ENCODE results near the gene GGCX.
A peak's percentile ranks its signal among the peaks of the same experiment; 100 is the strongest.

GGCX gene

GRCh38 chr2:85531589-85531988, 29.7 kb downstream of the GGCX start:
- Histone ChIP-seq H3K9me3 (ENCODE audit: control insufficient read depth, low read length) (no peaks in the 10 kb centered on the region), H3K27me3 (ENCODE audit: control insufficient read depth, insufficient read depth, low read length, poor library complexity, severe bottlenecking) (no peaks in the 10 kb centered on the region), H3K4me1 (ENCODE audit: control insufficient read depth, insufficient read depth, low read length) (no peaks in the 10 kb centered on the region), H3K27ac (ENCODE audit: insufficient read depth, low read depth, low read length, poor library complexity, severe bottlenecking) (no peak overlapping the region), H3K36me3 (ENCODE audit: control insufficient read depth, insufficient read depth, low read length) (no peaks in the 10 kb centered on the region), H3K4me3 (ENCODE audit: insufficient read depth, low read depth, low read length) (no peak overlapping the region)
- WGBS, 2 experiments = 73 to 74% methylated on average over 2 of the region's 2 CpGs

DNA sequence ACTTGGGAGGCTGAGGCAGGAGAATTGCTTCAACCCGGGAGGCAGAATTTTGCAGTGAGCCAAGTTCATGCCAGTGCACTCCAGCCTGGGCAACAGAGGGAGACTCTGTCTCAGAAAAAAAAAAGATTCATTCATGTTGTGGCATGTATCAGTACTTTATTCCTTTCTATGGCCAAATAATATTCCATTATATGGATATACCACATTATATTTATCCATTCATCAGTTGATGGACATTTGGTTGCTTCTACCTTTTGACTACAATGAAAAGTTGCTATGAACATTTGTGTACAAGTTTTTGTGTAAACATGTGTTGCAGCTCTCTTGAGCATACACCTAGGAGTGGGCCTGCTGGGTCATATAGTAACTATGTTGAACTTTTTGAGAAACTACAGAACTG, 31.5 kb downstream of the GGCX start:
- H3K4me3 ChIP-seq (ENCODE audit: insufficient read depth, low read depth, low read length) = no peak overlapping the region
- H3K9me3 ChIP-seq (ENCODE audit: control insufficient read depth, low read length) = no peaks in the 10 kb centered on the region
- no peaks in the 10 kb centered on the region for H3K36me3 ChIP-seq (ENCODE audit: control insufficient read depth, insufficient read depth, low read length)
- H3K4me1 ChIP-seq (ENCODE audit: control insufficient read depth, insufficient read depth, low read length) = peaks cover 6% of the 10 kb centered on the region
- H3K27me3 ChIP-seq (ENCODE audit: control insufficient read depth, insufficient read depth, low read length, poor library complexity, severe bottlenecking) = no peaks in the 10 kb centered on the region
- WGBS, 2 experiments = 80 to 95% methylated on average over 1 of the region's 1 CpG
- H3K27ac ChIP-seq (ENCODE audit: insufficient read depth, low read depth, low read length, poor library complexity, severe bottlenecking) = no peak overlapping the region

GRCh38 chr2:85528355-85528754, 32.9 kb downstream of the GGCX start:
- Histone ChIP-seq H3K4me1 (ENCODE audit: control insufficient read depth, insufficient read depth, low read length) (peaks cover 16% of the 10 kb centered on the region), H3K36me3 (ENCODE audit: control insufficient read depth, insufficient read depth, low read length) (no peaks in the 10 kb centered on the region), H3K27me3 (ENCODE audit: control insufficient read depth, insufficient read depth, low read length, poor library complexity, severe bottlenecking) (no peaks in the 10 kb centered on the region), H3K4me3 (ENCODE audit: insufficient read depth, low read depth, low read length) (no peak overlapping the region), H3K9me3 (ENCODE audit: control insufficient read depth, low read length) (no peaks in the 10 kb centered on the region), H3K27ac (ENCODE audit: insufficient read depth, low read depth, low read length, poor library complexity, severe bottlenecking) (no peak overlapping the region)
- 93 to 94% methylated on average over 2 of the region's 2 CpGs for WGBS, 2 experiments

- H3K36me3 ChIP-seq (ENCODE audit: control insufficient read depth, insufficient read depth, low read length) = no peaks in the 10 kb centered on the region
- H3K4me3 ChIP-seq (ENCODE audit: insufficient read depth, low read depth, low read length) = no peak overlapping the region
- H3K27ac ChIP-seq (ENCODE audit: insufficient read depth, low read depth, low read length, poor library complexity, severe bottlenecking) = no peak overlapping the region
- H3K9me3 ChIP-seq (ENCODE audit: control insufficient read depth, low read length) = no peaks in the 10 kb centered on the region
- no peaks in the 10 kb centered on the region for H3K27me3 ChIP-seq (ENCODE audit: control insufficient read depth, insufficient read depth, low read length, poor library complexity, severe bottlenecking)
- H3K4me1 ChIP-seq (ENCODE audit: control insufficient read depth, insufficient read depth, low read length) = peaks cover 16% of the 10 kb centered on the region
Observed at GRCh38 chr2:85527787-85528186, 33.5 kb downstream of the GGCX start.

DNA sequence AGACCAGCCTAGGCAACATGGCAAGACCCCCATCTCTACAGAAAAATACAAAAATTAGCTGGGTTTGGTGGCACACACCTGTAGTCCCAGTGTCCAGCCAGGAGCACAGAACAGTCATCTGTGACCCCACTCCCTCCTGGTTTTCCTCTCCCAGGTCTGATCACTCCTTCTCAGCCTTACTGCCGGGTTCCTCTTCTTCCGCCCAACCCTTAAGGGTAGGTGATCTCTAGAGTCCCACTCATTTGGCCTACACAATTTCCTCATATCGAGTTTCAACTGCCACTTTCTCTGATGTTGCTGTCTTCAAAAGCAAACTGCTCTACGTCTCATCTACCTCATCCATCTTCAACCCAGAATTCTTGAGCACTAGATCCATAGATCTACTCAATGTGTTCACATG, 35.7 kb downstream of the GGCX start:
- peaks cover 16% of the 10 kb centered on the region for H3K4me1 ChIP-seq (ENCODE audit: control insufficient read depth, insufficient read depth, low read length)
- 89 to 91% methylated on average over 4 of the region's 4 CpGs for WGBS, 2 experiments
- H3K36me3 ChIP-seq (ENCODE audit: control insufficient read depth, insufficient read depth, low read length) = no peaks in the 10 kb centered on the region
- H3K9me3 ChIP-seq (ENCODE audit: control insufficient read depth, low read length) = no peaks in the 10 kb centered on the region
- no peak overlapping the region for H3K27ac ChIP-seq (ENCODE audit: insufficient read depth, low read depth, low read length, poor library complexity, severe bottlenecking)
- no peaks in the 10 kb centered on the region for H3K27me3 ChIP-seq (ENCODE audit: control insufficient read depth, insufficient read depth, low read length, poor library complexity, severe bottlenecking)
- H3K4me3 ChIP-seq (ENCODE audit: insufficient read depth, low read depth, low read length) = no peak overlapping the region

DNA sequence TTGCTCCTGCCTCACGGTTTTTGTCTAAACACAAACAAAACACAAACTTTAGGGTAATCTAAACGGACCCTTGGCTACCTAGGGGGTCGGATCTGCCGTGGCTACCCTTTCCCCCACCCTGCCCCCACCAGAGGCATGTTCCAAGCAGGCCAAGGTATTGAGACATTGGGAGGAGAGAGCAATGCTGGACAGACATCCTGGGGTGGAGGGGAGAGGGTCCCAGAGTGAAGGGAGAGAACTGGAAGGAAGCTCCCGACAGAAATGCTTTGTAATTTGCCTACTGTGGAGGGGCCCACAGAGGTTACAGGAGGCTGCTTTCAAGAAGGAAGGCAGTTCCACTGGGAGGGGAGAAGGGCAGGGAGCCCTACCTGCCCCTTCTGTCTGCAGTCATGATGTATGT, 36.3 kb downstream of the GGCX start:
- no peaks in the 10 kb centered on the region for H3K9me3 ChIP-seq (ENCODE audit: control insufficient read depth, low read length)
- WGBS, 2 experiments = 37 to 48% methylated on average over 4 to 5 of the region's 5 CpGs
- H3K36me3 ChIP-seq (ENCODE audit: control insufficient read depth, insufficient read depth, low read length) = no peaks in the 10 kb centered on the region
- H3K27ac ChIP-seq (ENCODE audit: insufficient read depth, low read depth, low read length, poor library complexity, severe bottlenecking) = peak overlapping the region; percentile 1
- no peaks in the 10 kb centered on the region for H3K27me3 ChIP-seq (ENCODE audit: control insufficient read depth, insufficient read depth, low read length, poor library complexity, severe bottlenecking)
- no peak overlapping the region for H3K4me3 ChIP-seq (ENCODE audit: insufficient read depth, low read depth, low read length)
- H3K4me1 ChIP-seq (ENCODE audit: control insufficient read depth, insufficient read depth, low read length) = peaks cover 16% of the 10 kb centered on the region

GRCh38 chr2:85524336-85524908, 36.9 kb downstream of the GGCX start:
- Histone ChIP-seq H3K36me3 (ENCODE audit: control insufficient read depth, insufficient read depth, low read length) (no peaks in the 10 kb centered on the region), H3K27ac (ENCODE audit: insufficient read depth, low read depth, low read length, poor library complexity, severe bottlenecking) (peak overlapping the region; percentile 1), H3K4me1 (ENCODE audit: control insufficient read depth, insufficient read depth, low read length) (peaks cover 16% of the 10 kb centered on the region), H3K4me3 (ENCODE audit: insufficient read depth, low read depth, low read length) (no peak overlapping the region), H3K27me3 (ENCODE audit: control insufficient read depth, insufficient read depth, low read length, poor library complexity, severe bottlenecking) (no peaks in the 10 kb centered on the region), H3K9me3 (ENCODE audit: control insufficient read depth, low read length) (no peaks in the 10 kb centered on the region)
- WGBS, 2 experiments = 51 to 56% methylated on average over 8 of the region's 8 CpGs

DNA sequence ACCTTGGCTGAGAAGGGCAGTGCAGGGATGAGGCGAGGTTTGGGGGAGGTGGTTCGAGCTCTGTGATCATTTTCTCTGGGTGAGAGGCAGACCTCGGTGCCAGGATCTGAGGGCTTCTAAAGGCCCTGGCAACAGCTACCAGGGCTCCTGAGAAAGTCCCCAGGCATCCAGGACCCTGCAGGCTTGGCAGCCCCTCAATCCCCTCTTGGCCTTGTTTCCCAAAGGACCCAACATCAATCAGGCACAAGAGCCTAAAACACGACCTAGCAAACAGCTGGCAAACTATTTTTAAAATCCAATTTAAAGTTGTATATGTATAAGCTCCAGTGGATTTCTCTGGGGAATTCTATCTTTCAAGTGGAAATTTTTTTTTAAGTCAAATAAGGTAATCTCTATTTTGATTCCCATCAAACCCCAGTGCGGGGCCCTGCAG, 37.4 kb downstream of the GGCX start:
- H3K27ac ChIP-seq (ENCODE audit: insufficient read depth, low read depth, low read length, poor library complexity, severe bottlenecking) = no peak overlapping the region
- 87 to 95% methylated on average over 4 to 5 of the region's 5 CpGs for WGBS, 2 experiments
- no peaks in the 10 kb centered on the region for H3K27me3 ChIP-seq (ENCODE audit: control insufficient read depth, insufficient read depth, low read length, poor library complexity, severe bottlenecking)
- peaks cover 16% of the 10 kb centered on the region for H3K4me1 ChIP-seq (ENCODE audit: control insufficient read depth, insufficient read depth, low read length)
- H3K9me3 ChIP-seq (ENCODE audit: control insufficient read depth, low read length) = no peaks in the 10 kb centered on the region
- no peak overlapping the region for H3K4me3 ChIP-seq (ENCODE audit: insufficient read depth, low read depth, low read length)
- no peaks in the 10 kb centered on the region for H3K36me3 ChIP-seq (ENCODE audit: control insufficient read depth, insufficient read depth, low read length)

DNA sequence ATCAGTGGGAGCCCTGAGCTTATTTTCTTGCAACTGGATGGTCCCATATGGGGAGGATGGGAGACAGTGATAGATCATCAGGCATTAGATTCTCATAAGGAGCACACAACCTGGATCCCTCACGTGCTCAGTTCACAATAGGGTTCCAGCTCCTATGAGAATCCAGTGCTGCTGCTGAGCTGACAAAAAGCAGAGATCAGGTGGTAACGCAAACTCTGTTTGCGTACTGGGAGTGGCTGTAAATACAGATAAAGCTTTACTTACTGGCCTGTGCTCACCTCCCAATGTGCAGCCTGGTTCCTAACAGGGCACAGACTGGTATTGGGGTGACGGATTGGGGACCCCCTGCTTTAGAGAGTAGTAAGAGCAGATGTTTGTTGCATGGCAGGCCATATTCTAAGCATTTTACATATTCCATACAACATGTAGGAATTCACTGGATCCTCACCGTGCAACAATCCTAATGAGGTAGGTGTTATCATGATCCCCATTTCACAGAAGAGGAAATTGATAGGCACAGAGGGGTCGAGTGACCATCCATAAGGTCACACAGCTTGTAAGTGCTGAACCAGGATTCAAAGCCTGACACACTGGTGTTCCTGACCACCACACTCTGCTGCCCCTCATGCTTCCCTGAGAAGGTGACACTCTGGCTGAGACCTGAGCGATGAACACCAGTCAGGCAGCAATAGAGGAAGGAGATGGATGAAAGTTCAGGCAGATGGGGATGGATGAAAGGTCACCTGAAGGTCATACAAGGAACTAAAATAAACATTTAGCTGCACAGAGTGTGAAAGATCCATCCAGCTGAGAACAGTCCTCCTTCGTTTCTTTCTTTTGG, 38.0 kb downstream of the GGCX start:
- Histone ChIP-seq H3K4me3 (ENCODE audit: insufficient read depth, low read depth, low read length) (no peak overlapping the region), H3K27me3 (ENCODE audit: control insufficient read depth, insufficient read depth, low read length, poor library complexity, severe bottlenecking) (no peaks in the 10 kb centered on the region), H3K9me3 (ENCODE audit: control insufficient read depth, low read length) (no peaks in the 10 kb centered on the region), H3K4me1 (ENCODE audit: control insufficient read depth, insufficient read depth, low read length) (peaks cover 16% of the 10 kb centered on the region), H3K27ac (ENCODE audit: insufficient read depth, low read depth, low read length, poor library complexity, severe bottlenecking) (no peak overlapping the region), H3K36me3 (ENCODE audit: control insufficient read depth, insufficient read depth, low read length) (no peaks in the 10 kb centered on the region)
- 93 to 94% methylated on average over 8 of the region's 8 CpGs for WGBS, 2 experiments

- 92 to 96% methylated on average over 6 of the region's 6 CpGs for WGBS, 2 experiments
- peaks cover 16% of the 10 kb centered on the region for H3K4me1 ChIP-seq (ENCODE audit: control insufficient read depth, insufficient read depth, low read length)
- no peaks in the 10 kb centered on the region for H3K27me3 ChIP-seq (ENCODE audit: control insufficient read depth, insufficient read depth, low read length, poor library complexity, severe bottlenecking)
- H3K27ac ChIP-seq (ENCODE audit: insufficient read depth, low read depth, low read length, poor library complexity, severe bottlenecking) = no peak overlapping the region
- H3K9me3 ChIP-seq (ENCODE audit: control insufficient read depth, low read length) = no peaks in the 10 kb centered on the region
- no peaks in the 10 kb centered on the region for H3K36me3 ChIP-seq (ENCODE audit: control insufficient read depth, insufficient read depth, low read length)
- no peak overlapping the region for H3K4me3 ChIP-seq (ENCODE audit: insufficient read depth, low read depth, low read length)
Observed at GRCh38 chr2:85522090-85522647, 39.1 kb downstream of the GGCX start.

All from ectodermal cell (in vitro differentiated cells).